Right hindlimb (tissue), 1 donor: ENCODE measurements around the gene CDC14B.
A peak's percentile ranks its signal among the peaks of the same experiment; 100 is the strongest.
"Not testable (repeated sequence)": the region's sequence is repeated elsewhere in the genome, so short reads cannot be mapped to it uniquely, and the experiment has no call there.

Source experiments
- DNase-seq: peaks from one replicate; pipeline ENCODE4 v3.0.0-alpha.2; 2018

CDC14B gene

GRCh38 chr9:96532173-96532572 lies 87.5 kb downstream of the CDC14B start:
- DNase-seq: no peak

DNA sequence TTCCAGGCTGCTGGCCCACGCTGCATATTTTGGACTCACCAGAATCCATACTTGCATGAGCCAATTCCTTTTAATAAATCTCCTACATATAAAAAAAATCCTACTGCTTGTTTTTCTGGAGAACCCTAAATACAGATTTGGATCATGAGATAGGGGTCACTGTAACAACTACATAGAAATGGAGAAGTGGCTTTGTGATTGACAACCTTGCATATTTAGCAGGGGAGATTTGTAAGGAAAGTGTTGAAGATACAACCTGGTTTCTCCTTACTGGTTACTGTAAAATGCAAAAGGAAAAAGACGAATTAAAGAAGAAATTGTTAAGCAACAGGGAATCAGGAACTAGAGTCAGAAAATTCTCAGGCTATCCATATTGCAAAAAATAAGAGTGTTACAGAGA lies 94.9 kb downstream of the CDC14B start:
- DNase-seq: no peak

DNA sequence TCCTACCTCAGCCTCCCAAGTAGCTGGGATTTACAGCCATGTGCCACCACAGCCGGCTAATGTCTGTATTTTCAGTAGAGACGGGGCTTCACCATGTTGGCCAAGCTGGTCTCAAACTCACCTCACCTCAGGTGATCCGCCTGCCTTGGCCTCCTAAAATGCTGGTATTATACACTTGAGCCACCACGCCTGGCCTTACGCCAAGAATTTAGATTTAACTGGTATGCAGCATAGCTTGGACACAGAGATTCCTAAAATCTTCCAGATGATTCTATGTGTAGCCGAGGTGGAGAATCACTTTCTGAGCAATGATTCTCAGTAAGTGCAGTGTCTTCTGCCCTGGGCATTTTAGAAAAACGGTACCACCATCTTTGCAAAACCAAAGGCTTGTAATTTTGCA lies 95.6 kb downstream of the CDC14B start:
- DNase-seq: no peak

DNA sequence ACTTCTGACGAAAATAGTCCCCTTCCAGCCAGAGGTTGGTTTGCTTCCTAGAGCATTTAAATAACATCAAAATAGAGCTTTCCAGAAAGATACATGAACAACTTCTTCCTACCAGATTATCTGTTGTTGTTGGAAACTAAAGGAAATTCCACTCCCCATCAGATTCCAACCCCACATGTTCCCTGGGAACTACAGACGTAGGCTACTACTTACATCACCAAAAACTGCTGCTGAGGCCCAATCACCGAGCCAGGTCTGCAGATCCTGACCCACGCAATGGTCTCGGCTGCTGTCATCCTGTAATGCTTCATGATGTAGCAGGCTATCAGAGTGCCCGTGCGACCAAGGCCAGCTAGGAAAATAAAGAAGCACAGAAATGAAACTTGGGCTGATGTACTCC lies 96.3 kb downstream of the CDC14B start:
- DNase-seq: no peak

DNA sequence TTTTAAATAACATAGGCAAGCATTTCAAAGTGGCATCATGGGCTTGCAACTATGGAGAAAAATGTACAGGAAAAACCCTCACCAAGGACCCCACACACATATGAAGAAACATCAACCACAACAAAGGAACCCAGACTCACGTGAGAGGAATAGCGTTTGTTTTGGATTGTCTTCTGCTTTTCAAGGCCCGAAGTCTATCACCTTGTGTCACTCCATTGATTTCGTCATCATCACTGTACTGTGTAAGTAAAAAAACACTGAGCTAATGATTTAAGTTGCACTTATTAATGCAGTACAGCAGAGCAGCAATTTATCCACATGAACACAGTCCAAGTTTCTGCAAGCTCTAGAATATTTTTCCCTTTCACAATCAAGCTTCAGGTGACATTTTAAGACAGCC lies 97.3 kb downstream of the CDC14B start:
- no peak for DNase-seq

DNA sequence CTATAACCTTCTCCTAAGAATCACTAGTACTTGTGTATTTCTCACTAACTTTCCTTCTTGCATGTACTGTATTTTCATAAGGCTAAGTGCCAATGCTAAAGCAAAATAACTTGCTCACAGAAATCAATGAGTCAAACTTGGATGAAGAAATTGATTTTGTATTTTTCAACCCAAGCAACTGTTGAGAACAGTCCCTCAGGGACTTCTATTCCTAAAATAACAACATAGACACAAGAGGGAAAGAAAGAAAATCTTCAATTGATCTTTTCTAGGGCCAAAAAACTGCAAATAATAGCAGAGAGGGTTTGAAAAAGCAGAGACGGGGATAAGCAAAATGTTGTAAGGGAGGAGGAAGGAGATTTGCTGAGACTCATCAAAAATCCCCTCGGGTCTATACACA lies 99.9 kb downstream of the CDC14B start:
- no peak for DNase-seq

GRCh38 chr9:96519095-96519494 lies 100.5 kb downstream of the CDC14B start:
- DNase-seq: no peak

DNA sequence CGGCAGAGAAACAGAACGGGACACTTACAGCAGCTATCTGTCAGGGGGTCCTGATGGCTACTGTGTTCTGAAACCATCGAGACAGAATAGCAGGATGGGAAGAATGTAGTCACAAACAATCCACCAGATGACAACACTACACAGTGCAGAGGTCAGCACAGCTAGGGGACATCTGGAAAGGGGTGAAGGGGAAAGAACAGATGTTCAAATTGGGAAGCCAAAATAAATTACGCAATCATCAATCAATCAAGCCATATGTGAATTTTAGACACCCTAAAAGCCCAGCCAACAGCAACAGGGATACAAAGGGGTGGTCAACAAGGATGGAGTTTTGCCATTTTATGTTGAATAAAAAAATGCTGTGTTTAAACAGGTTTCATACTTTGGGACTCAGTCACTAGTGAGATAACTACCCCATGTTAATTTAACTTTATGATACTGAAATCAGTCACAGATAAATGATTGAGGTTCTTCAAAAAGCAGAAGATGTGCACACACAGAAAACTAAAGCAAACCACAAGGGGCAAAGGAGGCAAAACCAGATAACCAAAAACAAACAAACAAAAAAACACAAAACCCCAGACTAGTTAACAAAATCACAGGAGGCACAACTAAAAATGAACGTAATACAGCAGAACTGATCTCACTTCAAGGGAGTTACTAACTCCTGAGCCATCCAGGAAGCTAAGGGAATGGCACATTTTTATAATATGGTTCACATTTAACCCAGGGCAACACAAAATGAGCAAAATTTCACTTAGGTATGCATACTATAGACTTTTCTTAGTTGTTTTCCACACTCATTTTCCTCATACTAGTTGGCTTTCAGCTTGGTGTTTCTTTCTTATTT lies 103.8 kb downstream of the CDC14B start:
- DNase-seq: no peak

- DNase-seq: no peak
Measured at GRCh38 chr9:96514800-96515158, 104.9 kb downstream of the CDC14B start.

DNA sequence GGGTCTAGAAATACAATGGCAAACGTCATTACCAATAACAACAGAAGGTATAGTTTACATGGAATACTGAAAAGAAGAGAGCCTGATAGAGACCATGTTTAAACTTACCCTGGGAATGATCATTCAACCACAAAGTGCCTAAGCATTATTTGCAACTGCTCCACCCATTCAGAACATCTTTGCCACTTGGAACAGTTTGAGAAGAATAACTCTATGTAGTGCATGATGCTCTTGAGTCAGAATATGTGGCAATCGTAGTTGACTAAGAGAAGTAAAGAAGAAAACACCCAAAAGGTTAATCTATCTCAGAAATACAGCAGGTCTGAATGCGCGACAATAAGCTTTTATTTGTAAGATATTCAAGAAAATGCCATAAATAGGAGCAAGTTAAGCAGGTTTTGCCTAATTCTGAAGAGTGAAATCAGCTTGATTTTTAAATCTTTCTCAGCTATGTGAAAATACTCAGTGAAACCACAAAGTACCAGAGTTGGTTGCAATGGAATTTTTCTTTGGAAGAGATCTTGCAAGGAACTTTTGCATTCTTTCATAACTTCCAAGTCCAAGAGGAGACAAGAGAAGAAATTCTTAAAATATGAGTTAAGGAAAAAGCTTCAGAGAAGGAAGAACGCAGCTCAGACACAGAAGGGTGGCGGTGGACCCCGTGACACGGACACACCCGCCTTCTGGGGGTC lies 105.4 kb downstream of the CDC14B start:
- peak; percentile 25 for DNase-seq

DNA sequence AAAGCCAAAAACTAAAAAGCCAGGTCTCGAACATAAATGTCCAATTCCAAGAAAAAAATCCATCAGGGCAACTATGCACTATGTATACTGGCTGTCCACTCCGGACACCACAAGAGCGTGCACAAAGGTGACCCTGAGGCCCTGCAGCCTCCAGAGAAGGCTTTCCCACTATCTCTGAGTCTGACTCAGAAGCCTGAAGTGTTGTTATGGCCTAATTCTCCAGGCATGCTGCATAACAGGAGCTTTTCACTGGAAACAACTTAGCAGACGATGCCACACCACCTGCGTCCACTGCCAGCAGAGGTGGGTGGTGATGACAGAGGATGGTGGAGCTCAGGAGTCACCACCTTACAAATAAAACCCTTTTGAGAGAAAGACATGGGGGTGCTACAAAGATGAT lies 106.0 kb downstream of the CDC14B start:
- no peak for DNase-seq

- no peak for DNase-seq
Measured at GRCh38 chr9:96512240-96512639, 107.4 kb downstream of the CDC14B start.

GRCh38 chr9:96510258-96510657 lies 109.4 kb downstream of the CDC14B start:
- no peak for DNase-seq

DNA sequence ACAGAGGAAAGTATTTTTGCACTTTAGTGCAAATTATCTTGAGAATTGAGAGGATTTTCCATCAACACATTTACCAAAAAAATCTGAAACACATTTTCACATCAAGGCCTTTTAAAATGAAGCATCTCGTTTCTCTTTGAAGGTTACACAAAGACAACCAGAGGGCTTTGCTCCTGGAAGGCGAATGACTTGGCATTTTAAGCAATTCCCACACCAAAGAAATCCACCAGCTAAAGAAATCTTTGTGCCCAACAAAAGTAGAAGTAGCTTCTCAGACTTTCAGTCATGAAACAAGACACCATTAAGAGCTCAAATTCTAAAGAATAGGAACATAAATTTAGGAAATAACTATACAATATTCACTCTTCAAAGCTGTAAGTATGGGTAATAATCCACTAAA lies 109.8 kb downstream of the CDC14B start:
- no peak for DNase-seq

GRCh38 chr9:96509026-96509425 lies 110.6 kb downstream of the CDC14B start:
- no peak for DNase-seq

- no peak for DNase-seq
Measured at GRCh38 chr9:96508227-96508940, 111.3 kb downstream of the CDC14B start.

DNA sequence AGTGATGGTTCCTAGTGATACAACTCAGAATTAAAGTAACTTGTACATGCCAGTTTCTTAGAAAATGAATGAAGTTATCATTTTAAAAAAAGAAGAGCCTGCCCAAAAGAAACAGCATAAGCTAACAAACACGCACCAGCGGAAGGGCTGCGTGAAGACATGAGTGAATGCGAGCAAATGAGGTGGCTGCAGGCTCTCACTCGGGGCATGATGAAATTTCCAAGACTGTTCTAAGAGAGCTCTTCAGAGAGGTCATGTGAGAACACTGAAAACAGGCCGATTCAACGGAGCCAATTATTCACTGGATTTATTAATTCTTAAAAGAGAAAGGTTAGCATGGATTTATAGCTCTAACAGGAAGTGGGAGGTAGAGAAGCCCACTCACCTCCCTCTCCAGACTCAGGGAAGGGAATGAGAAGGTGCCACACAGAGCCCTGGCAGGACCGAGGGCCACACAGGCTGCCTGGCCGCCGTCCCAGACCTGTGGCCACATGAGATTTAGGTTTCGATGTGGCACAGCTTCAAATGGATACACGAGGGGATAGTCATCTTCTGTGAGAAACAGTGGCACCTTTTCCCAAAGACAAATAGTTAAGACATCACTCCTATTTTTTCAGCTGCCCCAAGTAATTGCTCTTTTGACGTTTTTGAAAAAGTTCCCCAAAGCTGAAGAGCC lies 114.2 kb downstream of the CDC14B start:
- DNase-seq: no peak

- DNase-seq: no peak
Measured at GRCh38 chr9:96503918-96504317, 115.7 kb downstream of the CDC14B start.

DNA sequence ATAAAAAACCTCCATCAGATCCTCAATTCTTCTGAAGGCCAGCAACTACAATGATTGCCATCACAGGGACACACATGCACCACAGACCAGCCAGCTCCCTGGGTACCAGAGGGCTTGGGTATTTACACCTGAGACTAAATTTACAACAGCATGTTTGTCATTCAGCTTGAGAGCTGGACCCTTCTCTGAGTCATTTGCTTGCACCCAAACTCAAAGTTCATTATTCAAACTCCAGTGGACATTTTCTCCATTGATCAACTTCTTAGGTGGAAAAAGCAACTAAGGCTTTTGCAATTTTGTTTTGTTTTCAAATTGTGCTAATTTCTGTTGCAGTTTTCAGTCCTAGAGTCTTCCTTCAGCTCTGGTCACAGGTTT lies 116.3 kb downstream of the CDC14B start:
- not testable (repeated sequence) for DNase-seq

DNA sequence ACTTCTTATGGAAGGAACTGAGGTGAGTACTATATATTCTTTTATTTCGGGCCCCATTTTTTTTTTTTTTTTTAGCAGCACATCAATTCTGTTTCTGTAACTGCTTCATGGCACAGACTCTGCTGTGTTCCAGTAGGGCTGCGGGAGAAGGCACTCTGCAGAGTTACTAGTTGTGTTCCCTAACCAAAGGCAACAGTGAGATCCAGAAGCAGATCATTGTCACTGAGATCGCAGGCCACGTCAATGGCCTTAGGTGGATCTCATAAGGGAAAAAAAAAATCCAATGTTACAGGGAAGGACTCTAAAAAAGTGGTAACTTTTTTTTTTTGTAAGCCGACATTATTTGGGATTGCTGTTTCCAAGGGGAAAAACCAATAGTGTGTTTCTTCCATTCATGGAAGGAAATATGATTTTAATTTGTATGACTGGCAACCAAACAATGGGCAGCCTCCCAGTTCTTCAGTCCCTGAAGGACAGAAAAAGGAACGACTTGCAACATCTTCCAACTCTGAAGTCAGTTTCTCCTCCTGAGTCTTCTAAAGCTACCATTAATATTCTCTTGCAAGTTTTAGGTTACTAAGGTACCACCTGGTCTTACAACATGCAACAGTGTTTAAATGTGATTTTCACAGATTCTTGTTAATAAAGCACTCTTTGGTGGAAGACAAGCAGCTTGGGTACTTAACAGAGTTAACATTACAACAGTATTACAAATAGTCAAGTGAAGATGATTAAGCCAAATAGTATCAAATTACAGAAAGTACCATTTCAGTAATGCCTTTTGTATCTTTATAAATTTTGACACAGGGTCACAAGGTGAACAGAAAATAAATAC lies 116.9 kb downstream of the CDC14B start:
- DNase-seq: no peak

DNA sequence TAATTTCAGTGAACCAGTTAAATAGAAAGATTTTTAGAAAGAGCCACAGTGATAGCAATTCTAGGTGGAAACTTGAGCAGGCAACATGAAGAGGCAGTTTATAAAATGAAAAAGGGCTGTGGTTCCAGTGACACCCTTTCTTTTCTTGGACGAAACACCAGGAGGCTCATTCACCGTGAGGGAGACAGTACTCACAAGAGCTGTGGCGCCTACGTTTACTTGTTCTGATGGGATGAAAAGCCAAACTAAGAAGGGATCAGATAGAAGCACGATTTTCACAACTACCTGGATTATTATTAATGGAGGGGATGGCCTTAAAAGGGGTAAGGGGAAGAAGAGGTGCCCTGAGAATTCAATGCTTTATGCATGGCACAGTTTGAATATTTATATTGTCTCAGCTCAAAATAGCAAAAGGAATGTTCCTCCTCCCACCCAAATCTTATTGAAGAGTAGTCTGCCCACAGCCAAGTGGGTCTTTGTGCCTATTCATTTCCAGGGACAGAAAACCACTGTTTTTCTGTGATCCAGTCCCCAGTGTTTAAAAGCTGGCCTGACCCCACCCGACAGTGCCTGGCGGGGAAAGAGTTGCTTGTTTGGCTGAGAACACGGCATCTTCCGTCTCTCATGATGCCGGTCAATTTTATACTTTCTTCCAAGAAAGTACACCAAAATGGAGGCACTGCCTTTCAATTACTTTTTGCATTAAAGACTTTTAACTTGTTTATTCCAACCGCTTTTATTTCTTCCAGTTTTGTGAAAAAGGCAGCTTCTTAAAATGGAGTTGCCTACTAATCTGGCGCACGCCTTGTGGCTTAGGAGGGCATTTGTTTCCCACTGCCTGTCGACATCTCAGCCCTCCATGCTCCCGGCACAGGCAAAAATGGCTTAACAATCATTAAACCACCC lies 117.8 kb downstream of the CDC14B start:
- DNase-seq: no peak
